SU-DHL-6 (cell line): ENCODE data around the gene KAZN.

Experiments used
- EZH2phosphoT487 ChIP-seq: fragments of 200-600 bp; sonication (generic), shearing (Covaris generic); conservative IDR thresholded peaks from 2 replicates; pipeline ENCODE4 v1.6.1; 2018; ENCODE audit warnings: mild to moderate bottlenecking, antibody characterized with exemption, low read length, moderate library complexity, mixed read lengths
- TF ChIP-seq, protein P1 (sequence below): fragments of 200-600 bp; sonication (generic); IDR thresholded peaks from one replicate; pipeline ENCODE4 v1.5.1; 2017; ENCODE audit warnings: antibody characterized with exemption, mild to moderate bottlenecking, low read length, moderate library complexity; ENCODE audit not compliant: insufficient read depth, poor library complexity, severe bottlenecking

DNA sequence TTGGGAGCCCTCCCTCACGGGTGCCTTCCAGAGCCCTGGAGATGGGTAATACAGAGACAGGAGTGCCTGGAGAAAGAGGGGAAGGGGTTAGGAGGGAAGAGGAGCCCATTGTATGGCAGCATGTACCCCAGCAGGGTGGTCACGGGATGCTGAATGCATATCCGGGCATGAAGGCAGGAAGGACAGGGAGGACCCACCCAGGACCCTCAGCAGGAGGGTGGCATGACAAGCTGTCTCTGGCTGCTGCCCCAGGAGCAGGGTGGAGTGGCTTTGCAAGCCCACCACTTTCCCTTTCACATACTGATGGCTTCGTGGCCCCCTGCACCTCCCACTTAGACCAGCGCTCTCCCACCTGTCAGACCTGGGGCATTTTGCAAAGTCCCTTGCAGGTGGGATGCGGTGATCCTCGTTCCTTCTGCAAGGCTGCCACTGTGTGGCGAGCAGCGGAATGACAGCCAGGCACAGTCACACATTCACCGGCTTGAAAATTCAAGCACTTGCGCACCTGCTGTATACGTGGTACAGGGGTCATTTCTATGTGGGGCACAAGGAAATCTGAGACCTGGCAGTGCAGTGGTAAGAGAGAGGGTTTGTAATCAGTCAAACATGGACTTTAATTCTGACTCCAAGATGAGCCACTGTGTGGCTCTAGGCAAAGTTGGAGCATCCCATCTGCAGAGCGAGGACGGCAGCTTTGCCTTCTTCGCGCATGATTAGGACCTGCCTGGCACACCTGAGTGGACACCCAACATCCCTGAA lies 501.8 kb downstream of the KAZN start:
- no peak for TF ChIP-seq EZH2phosphoT487
- TF ChIP-seq, protein P1, sequence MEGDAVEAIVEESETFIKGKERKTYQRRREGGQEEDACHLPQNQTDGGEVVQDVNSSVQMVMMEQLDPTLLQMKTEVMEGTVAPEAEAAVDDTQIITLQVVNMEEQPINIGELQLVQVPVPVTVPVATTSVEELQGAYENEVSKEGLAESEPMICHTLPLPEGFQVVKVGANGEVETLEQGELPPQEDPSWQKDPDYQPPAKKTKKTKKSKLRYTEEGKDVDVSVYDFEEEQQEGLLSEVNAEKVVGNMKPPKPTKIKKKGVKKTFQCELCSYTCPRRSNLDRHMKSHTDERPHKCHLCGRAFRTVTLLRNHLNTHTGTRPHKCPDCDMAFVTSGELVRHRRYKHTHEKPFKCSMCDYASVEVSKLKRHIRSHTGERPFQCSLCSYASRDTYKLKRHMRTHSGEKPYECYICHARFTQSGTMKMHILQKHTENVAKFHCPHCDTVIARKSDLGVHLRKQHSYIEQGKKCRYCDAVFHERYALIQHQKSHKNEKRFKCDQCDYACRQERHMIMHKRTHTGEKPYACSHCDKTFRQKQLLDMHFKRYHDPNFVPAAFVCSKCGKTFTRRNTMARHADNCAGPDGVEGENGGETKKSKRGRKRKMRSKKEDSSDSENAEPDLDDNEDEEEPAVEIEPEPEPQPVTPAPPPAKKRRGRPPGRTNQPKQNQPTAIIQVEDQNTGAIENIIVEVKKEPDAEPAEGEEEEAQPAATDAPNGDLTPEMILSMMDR = peak; percentile 80
